ENCODE data around the gene PCNX3.

GRCh38 chr11:65575568-65576231 lies 39.9 kb upstream of the PCNX3 start, which contains the start of gene EHBP1L1:
- TF ChIP-seq CTCF (conservative IDR thresholded peaks at IDR 0.05 in 1 of 2, IDR thresholded peaks at IDR 0.05 in 1 of 2; ENCODE audit: low read depth in 1 of 2, low read length in 2 of 2) (no peak), EZH2 (IDR thresholded peaks at IDR 0.05; ENCODE audit: low read length, missing control alignments) (no peak)
